ENCODE data around the gene LDLRAD3.
A peak's percentile ranks its signal among the peaks of the same experiment; 100 is the strongest.

The LDLRAD3 gene

DNA sequence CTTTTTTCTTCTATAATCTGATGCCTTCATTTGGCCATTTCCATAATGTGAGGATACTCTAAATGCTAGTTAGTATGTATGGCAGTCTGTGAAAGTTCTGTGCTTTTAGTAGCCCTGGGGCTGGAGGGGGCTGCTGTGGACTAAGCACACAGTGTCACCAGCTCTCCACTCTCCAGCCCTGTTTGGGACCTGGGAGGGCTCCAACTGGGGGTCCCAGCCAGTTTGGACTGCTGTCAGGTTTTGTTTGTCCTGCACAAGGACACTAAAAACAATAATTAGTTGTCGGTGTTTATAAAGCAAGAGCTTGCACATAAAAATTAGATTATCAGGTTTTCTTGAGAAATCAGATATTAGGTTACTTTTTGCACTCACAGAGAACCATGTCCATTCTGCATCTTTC is 103.1 kb downstream of the LDLRAD3 start:
- TF ChIP-seq, protein P1, sequence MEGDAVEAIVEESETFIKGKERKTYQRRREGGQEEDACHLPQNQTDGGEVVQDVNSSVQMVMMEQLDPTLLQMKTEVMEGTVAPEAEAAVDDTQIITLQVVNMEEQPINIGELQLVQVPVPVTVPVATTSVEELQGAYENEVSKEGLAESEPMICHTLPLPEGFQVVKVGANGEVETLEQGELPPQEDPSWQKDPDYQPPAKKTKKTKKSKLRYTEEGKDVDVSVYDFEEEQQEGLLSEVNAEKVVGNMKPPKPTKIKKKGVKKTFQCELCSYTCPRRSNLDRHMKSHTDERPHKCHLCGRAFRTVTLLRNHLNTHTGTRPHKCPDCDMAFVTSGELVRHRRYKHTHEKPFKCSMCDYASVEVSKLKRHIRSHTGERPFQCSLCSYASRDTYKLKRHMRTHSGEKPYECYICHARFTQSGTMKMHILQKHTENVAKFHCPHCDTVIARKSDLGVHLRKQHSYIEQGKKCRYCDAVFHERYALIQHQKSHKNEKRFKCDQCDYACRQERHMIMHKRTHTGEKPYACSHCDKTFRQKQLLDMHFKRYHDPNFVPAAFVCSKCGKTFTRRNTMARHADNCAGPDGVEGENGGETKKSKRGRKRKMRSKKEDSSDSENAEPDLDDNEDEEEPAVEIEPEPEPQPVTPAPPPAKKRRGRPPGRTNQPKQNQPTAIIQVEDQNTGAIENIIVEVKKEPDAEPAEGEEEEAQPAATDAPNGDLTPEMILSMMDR (IDR thresholded peaks at IDR 0.05; ENCODE audit: low read length, missing control alignments), result no peak
- H3K4me3 ChIP-seq (replicated peaks; ENCODE audit: low read depth, low read length), result no peak overlapping the region
- DNase-seq (ENCODE audit: low read depth), result no peak

DNA sequence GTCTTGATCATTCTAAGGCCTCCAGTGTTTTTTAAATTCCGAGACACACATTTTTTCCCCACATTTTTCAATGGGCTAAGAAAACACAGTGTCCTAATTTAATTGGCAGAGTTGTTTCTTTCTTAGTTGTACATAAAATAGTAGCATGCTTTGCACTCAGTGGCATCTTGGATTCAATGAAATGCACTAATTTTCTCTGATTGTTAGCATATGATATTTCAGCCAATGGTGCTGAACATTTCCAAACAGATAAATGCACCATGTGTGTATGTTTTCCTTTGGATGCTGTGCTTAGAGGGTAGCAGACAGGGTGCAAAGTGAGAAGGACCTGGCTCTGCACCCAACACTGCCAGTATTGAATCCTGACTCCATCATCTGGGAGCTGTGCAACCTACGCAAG is 103.5 kb downstream of the LDLRAD3 start:
- TF ChIP-seq, protein P1 (IDR thresholded peaks at IDR 0.05; ENCODE audit: low read length, missing control alignments), result no peak
- H3K4me3 ChIP-seq (replicated peaks; ENCODE audit: low read depth, low read length), result no peak overlapping the region
- no peak for DNase-seq (ENCODE audit: low read depth)

DNA sequence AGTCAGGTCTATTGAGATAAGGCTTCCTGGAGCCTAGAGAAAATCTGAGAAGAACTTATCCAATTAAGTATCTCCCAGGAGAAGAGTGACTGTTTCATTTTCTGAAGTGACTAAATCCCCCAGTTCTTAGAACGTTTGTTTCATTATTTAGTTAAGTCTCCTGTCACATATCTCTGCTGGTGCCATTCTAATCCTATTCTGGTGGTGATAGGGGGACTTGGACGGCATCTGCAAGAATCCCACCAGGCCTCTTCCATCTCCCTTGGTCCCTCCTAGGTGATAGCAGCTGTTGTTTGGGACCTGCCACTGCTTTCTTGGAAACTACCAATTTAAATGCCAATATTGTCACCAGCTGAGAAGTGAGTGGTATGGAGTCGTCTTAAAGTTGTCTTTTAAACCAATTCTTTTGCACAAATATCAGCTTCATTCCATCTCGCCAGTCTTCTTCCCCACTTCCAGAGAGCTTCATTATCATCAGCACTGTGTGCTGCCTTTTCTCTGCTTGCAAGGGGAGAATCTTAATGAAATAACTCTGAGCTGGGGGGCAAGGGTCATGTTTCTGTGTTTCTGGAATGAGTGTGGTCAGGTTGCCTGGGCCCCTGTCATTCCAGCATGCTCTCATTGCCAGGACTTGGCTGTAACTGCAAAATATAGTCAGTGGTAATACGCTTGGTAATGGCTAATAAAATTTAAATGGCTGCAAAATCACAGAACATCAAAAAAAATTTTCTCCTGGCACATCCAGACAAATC is 104.8 kb downstream of the LDLRAD3 start:
- H3K4me3 ChIP-seq (replicated peaks; ENCODE audit: low read depth, low read length), result no peak overlapping the region
- TF ChIP-seq, protein P1 (IDR thresholded peaks at IDR 0.05; ENCODE audit: low read length, missing control alignments), result no peak

DNA sequence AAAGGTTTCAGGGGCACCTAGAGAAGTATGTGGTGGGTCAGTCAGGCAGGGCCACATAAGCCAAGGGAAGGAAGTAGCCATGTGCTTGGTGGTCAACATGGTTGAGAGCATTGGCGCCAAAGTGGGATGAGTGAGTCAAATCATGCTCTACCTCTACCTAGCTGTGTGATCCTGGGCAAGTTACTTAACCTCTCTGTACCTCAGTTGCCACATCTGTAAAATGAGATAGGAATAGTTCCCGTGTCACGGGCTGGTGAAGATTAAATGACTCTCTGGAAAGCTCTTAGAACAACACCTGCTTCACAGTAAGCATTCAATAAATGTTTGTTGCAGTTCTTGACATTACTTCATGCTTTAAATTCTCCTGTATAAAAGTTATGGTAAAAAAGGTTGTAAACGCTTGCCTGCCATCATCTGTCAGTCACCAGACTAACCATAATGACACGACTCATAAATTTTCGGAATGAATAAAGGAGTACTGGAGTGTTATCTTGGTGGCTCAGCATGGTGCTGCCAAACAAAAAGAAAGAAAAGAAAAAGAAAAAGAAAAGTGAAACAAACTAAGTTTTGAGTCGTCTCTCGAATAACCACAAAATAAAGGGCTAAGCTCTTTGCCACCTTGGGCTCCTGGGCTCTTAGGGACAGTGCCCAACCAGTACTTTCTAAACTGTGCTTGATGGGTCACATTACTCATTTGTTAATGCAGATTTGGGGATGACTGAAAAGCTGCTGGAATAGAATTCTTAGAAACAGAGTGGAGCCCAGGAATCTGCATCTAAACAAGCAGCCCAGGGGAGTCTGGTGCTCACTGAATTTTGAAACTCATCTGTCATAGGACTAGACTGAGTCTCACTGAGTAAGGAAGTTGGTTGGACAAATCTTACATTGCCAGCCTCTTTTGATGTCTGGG is 107.6 kb downstream of the LDLRAD3 start:
- TF ChIP-seq, protein P1 (IDR thresholded peaks at IDR 0.05; ENCODE audit: low read length, missing control alignments), result no peak
- H3K4me3 ChIP-seq (replicated peaks; ENCODE audit: low read depth, low read length), result no peak overlapping the region
- DNase-seq (ENCODE audit: low read depth), result no peak

More for the DNA sequence above, 104.8 kb downstream of the LDLRAD3 start:
- no peak for DNase-seq (ENCODE audit: low read depth)

DNA sequence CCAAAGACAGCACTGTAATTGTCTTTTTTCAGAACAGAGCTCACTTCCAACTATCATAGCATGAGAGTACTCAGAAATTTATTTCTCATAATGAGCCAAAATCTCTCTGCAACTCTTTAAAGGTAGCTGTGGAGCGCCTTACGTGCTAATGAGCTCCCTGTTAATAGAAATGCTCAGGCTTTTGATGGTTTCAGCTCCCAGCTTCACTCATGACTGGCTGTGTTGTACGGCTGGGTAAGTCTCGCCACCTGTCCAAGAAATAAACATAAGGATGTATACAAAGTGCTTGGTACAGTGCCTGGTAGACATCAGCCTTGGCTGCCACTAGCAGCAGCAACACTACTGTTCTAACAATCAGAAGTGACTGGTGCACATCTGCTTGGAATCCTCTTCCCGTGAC is 109.4 kb downstream of the LDLRAD3 start:
- no peak overlapping the region for H3K4me3 ChIP-seq (replicated peaks; ENCODE audit: low read depth, low read length)
- no peak for DNase-seq (ENCODE audit: low read depth)
- TF ChIP-seq, protein P1 (IDR thresholded peaks at IDR 0.05; ENCODE audit: low read length, missing control alignments), result no peak

DNA sequence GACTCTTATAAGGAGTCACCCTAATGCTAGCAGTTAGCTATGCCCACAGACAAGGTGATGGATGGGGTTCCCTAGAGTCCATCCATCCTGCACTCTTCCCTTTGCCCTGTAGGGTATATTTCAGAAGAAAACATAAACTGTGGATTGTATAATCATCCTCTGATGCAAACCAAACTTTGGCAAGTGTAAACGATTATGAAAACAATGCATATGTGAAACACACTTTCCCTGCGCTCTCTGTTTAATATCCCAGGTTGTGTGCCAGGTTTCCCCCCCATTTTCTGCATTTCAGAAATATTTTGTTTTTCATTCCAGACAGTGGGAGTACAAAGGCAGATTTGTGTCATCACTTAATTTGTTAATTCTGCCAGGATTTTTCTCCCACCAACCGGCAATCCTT is 110.0 kb downstream of the LDLRAD3 start:
- peak; percentile 89 for DNase-seq (ENCODE audit: low read depth)
- TF ChIP-seq, protein P1 (IDR thresholded peaks at IDR 0.05; ENCODE audit: low read length, missing control alignments), result peak; percentile 36
- no peak overlapping the region for H3K4me3 ChIP-seq (replicated peaks; ENCODE audit: low read depth, low read length)

Measured in fibroblast of pulmonary artery (primary cell).